ENCODE results near the gene PLGRKT.
"Not testable (repeated sequence)": the region's sequence is repeated elsewhere in the genome, so short reads cannot be mapped to it uniquely, and the experiment has no call there.

Gene PLGRKT

GRCh38 chr9:5375091-5375490 is 62.6 kb downstream of the PLGRKT start:
- DNase-seq, result no peak

GRCh38 chr9:5364294-5365024 is 73.3 kb downstream of the PLGRKT start:
- no peak for DNase-seq

GRCh38 chr9:5361326-5362010 is 76.3 kb downstream of the PLGRKT start:
- DNase-seq, result no peak

DNA sequence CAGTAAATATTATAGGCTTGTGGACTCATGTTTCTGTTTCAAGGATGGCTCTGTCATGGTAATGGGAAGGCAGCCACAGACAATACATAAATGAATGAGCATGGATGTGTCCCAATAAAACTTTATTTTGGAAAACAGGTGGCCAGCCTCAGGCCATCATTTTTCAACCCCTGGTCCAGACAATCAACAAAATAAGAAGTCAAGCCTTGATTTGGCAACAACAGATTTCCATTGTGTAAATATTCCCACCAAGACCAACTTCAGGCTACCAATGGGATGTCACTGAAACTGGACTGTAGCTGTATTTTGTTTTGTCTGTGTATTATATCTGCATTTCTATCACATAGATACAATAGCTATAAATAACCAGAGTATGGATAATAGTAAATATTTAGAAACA is 77.4 kb downstream of the PLGRKT start:
- DNase-seq, result no peak

- no peak for DNase-seq
Observed at GRCh38 chr9:5357431-5358105, 80.2 kb downstream of the PLGRKT start.

- no peak for DNase-seq
Observed at GRCh38 chr9:5355817-5356216, 81.9 kb downstream of the PLGRKT start.

- no peak for DNase-seq
Observed at GRCh38 chr9:5355226-5355625, 82.5 kb downstream of the PLGRKT start.

- no peak for DNase-seq
Observed at GRCh38 chr9:5354184-5354583, 83.5 kb downstream of the PLGRKT start.

DNA sequence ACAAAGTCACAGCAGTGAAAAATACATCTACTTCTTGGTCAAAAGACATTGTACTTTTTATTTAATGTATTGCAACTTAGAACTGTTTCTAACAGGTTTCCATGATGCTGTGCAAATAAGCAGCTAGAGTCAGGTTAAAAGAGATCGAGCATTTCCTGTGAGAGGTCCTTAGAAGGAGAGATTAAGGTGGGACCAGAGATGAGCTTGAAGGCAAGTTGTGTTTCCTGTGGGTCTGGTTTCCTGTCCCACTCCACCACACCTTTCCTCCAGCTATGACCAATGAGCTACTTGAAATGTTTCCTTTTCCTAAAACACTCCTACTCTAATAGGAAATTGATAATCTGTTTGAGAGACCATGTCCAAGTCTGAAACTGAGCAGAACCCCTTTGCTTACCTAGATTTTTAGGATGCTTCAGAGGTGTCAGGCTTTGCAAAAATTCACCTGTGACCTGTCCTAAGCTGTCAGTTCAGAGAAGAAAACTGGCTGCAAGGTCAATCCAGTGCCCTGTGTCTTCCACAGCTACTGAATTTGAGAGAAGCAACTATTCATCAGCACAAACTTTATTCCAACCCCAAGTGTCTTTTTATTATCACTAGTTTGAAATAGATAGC is 85.0 kb downstream of the PLGRKT start:
- DNase-seq, result no peak

- DNase-seq, result not testable (repeated sequence)
Observed at GRCh38 chr9:5338992-5339981, 98.4 kb downstream of the PLGRKT start, which contains the start of gene RLN1. TSS of gene RLN1 (minus strand) at chr9:5339876. CDS start at chr9:5339746, 130 bp downstream.

DNA sequence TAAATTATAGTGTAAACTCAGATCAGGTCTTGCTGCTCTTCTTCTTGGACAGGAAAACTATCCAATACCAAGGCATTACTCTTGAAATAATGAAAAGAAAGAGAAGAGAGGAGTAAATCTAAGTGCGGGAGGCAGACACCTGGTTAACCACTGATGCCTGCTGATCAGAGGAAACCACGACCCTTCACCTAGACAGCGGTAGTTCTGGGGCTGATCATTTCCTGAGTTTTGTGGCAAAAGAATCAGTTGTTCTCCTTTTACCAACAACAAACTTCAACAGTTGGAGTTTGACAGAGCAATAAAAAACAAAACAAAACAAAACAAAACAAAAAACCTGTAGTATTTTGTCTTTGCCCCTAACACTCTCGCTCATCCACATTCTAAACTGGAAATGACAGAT is 101.0 kb downstream of the PLGRKT start:
- DNase-seq, result no peak

DNA sequence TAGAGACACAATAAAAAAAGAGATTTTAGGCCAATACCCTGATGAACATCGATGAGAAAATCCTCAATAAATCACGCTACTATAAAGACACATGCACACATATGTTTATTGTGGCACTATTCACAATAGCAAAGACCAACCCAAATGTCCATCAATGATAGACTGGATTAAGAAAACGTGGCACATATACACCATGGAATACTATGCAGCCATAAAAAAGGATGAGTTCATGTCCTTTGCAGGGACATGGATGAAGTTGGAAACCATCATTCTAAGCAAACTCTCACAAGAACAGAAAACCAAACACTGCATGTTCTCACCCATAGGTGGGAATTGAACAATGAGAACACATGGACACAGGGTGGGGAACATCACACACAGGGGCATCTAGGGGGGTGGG is 106.4 kb downstream of the PLGRKT start:
- not testable (repeated sequence) for DNase-seq

- DNase-seq, result no peak
Observed at GRCh38 chr9:5326893-5327548, 110.7 kb downstream of the PLGRKT start.

- DNase-seq, result no peak
Observed at GRCh38 chr9:5326187-5326586, 111.5 kb downstream of the PLGRKT start.

DNA sequence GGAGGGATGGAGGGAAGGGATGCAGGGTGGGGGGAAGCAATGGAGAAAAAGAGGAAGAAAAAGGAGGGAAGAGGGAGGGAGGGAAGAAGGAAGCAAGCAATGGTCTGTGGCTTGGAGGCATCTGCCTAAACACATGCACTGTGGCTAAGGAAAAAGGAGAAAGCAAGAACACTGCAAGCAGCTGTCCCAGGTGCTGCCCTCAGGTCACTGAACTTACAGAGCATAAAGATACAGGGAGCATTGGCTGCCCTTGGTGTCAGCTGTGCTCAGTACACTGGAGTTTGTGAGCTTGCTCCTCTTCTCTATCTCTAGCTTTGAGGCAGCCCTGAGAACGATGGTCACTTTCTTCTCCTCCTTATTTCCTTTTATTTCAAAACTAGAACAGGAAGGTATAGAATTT is 116.1 kb downstream of the PLGRKT start:
- DNase-seq, result not testable (repeated sequence)

DNA sequence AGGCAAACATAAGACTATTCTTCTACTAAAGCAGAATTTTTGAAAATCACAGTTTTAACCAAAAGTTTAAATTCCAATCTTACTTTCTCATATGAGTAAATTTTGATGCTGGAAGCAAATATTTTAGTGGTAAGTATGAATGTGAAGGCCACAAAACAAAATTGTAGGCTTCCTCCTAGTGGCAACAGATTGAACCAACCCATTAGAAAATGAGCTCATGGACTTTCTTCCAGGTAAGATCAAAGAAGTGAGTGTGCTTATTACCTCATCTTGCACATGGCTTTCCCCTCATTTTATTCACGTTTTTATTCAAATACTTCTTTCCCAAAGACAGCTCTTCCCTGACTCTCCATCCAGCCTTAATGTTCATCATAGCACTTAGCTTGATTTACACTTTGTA is 116.7 kb downstream of the PLGRKT start:
- no peak for DNase-seq

DNA sequence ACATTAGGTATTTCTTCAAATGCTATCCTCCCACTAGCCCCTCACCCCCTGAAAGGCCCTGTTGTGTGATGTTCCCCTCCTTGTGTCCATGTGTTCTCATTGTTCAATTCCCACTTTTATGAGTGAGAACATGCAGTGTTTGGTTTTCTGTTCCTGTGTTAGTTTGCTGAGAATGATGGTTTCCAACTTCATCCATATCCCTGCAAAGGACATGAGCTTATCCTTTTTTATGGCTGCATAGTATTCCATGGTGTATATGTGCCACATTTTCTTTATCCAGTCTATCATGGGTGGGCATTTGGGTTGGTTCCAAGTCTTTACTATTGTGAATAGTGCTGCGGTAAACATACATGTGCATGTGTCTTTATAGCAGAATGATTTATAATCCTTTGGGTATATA is 121.3 kb downstream of the PLGRKT start:
- DNase-seq, result not testable (repeated sequence)

- no peak for DNase-seq
Observed at GRCh38 chr9:5315187-5315923, 122.4 kb downstream of the PLGRKT start.

DNA sequence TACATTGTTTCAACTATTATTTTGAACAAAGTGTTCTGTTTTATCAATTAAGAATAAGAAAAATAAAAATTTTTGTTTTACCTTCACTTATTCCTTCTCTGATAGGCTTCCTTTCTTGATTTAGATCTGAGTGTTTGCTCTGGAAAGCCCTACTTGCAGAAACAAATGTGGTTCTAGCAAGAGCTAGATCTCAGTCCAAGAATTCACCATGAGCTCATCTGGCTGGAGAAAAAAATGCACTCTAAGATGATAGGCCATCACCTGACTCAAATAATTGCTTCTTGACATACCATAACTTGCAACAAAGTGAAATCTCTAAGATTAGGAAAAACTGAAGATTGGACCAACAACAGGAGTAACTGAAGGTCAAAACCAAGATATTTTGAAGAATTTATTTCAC is 126.9 kb downstream of the PLGRKT start:
- no peak for DNase-seq
